ENCODE measurements around the gene TTBK2. TPM values are rescaled to one million over a fixed set of nuclear protein-coding genes. Genes with fewer than 3 reads are reported as not detected.

TTBK2 gene
- total RNA-seq, 2 donors from 2014 or later = 6.5 to 22.1 TPM

DNA sequence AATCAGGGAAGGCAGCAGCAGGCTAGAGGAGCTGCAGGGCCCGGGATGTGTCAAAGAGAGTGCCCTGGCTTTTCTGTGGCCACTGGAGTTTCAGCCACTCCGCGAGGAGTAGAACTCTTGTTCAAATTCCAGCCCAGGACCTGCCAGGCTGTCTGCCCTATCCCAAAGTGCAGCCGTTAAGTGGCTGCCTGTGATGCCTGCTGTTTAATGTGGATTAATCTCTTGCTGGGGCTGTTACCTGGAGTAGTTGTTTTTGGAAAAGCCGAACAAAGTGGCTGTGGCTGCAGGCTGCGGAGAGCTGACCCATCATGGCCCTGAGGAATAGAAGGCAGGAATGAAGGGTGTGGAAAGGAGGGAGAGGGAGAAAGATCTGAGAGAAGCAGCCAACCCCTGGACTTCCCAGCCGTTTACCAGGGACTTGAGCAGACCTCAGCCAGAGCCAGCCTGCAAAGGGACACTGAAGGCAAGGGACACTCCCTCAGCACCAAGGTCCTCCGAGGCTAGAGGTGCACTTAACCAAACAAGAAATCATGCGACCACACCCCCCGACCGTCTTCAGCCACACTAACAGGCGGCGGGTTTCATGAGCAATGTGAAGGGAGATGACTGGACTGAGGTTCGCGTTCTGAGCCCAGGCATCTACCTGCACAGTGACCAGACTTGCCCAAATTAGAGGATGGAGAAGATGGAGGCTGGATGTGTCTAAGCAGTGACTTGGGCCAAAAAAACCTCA lies 188.3 kb downstream of the TTBK2 start:
- Histone ChIP-seq H3K4me3 (no peak overlapping the region), H3K4me1 (peaks cover 22% of the 10 kb centered on the region), H3K27me3 (no peaks in the 10 kb centered on the region), H3K27ac (no peak overlapping the region), H3K36me3 (replicated peaks in 1 of 2; ENCODE audit: insufficient read depth in 1 of 2, low read depth in 2 of 2) (peaks cover 13 to 37% of the 10 kb centered on the region in 2 donors), H3K9me3 (no peaks in the 10 kb centered on the region)
- TF ChIP-seq, protein P1, sequence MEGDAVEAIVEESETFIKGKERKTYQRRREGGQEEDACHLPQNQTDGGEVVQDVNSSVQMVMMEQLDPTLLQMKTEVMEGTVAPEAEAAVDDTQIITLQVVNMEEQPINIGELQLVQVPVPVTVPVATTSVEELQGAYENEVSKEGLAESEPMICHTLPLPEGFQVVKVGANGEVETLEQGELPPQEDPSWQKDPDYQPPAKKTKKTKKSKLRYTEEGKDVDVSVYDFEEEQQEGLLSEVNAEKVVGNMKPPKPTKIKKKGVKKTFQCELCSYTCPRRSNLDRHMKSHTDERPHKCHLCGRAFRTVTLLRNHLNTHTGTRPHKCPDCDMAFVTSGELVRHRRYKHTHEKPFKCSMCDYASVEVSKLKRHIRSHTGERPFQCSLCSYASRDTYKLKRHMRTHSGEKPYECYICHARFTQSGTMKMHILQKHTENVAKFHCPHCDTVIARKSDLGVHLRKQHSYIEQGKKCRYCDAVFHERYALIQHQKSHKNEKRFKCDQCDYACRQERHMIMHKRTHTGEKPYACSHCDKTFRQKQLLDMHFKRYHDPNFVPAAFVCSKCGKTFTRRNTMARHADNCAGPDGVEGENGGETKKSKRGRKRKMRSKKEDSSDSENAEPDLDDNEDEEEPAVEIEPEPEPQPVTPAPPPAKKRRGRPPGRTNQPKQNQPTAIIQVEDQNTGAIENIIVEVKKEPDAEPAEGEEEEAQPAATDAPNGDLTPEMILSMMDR (IDR thresholded peaks at IDR 0.05) = no peak
- TF ChIP-seq POLR2A (IDR thresholded peaks at IDR 0.05) = no peak
- no peak for ATAC-seq
- DNase-seq = no peak
- intact Hi-C loops (cut with DNase I) = no loop called here
- WGBS, 2 donors = 86 to 92% methylated on average over 12 to 15 of the region's 15 CpGs

- no peak for ATAC-seq
- WGBS, 2 donors = 88 to 91% methylated on average over 6 of the region's 6 CpGs
- intact Hi-C loops (cut with DNase I) = no loop called here
- H3K4me3 ChIP-seq = no peak overlapping the region
- H3K4me1 ChIP-seq = peaks cover 21% of the 10 kb centered on the region
- no peaks in the 10 kb centered on the region for H3K27me3 ChIP-seq
- H3K9me3 ChIP-seq = no peaks in the 10 kb centered on the region
- no peak for DNase-seq
- H3K27ac ChIP-seq = no peak overlapping the region
- TF ChIP-seq POLR2A (IDR thresholded peaks at IDR 0.05) = no peak
- TF ChIP-seq, protein P1 (IDR thresholded peaks at IDR 0.05) = no peak
- peaks cover 13 to 37% of the 10 kb centered on the region in 2 donors for H3K36me3 ChIP-seq (replicated peaks in 1 of 2; ENCODE audit: insufficient read depth in 1 of 2, low read depth in 2 of 2)
Observed at GRCh38 chr15:42731461-42731860, 189.1 kb downstream of the TTBK2 start.

DNA sequence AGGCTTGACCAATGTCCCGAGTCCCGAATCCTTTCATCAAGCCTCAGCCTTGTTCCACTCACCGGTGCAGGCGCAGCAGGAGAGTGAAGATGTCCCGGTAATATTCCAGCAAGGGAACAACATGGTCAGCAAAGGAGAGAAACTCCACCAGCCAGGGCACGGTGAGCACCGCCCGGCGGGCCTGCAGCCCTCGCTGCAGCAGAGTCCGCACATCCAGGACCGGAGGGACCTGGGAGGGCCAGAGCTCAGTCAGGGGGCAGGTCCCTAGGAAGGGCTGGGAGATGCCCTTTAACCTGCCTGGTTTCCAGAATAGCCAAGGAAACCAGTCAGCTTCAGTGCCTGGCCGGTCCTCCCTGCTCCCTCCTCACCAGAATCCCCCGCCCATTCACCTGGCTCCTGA lies 190.0 kb downstream of the TTBK2 start:
- no peaks in the 10 kb centered on the region for H3K27me3 ChIP-seq
- no peak overlapping the region for H3K27ac ChIP-seq
- H3K4me3 ChIP-seq = no peak overlapping the region
- ATAC-seq (no peak), DNase-seq (no peak)
- no peaks in the 10 kb centered on the region for H3K9me3 ChIP-seq
- H3K4me1 ChIP-seq = peaks cover 14% of the 10 kb centered on the region
- H3K36me3 ChIP-seq (replicated peaks in 1 of 2; ENCODE audit: insufficient read depth in 1 of 2, low read depth in 2 of 2) = peaks cover 13 to 41% of the 10 kb centered on the region in 2 donors
- TF ChIP-seq, protein P1 (IDR thresholded peaks at IDR 0.05) = no peak
- no peak for TF ChIP-seq POLR2A (IDR thresholded peaks at IDR 0.05)
- WGBS, 2 donors = 94 to 97% methylated on average over 10 to 14 of the region's 14 CpGs
- intact Hi-C loops (cut with DNase I) = no loop called here

GRCh38 chr15:42730135-42730534 lies 190.4 kb downstream of the TTBK2 start:
- H3K27me3 ChIP-seq = no peaks in the 10 kb centered on the region
- intact Hi-C loops (cut with DNase I) = no loop called here
- no peak for ATAC-seq
- H3K9me3 ChIP-seq = no peaks in the 10 kb centered on the region
- peaks cover 10% of the 10 kb centered on the region for H3K4me1 ChIP-seq
- WGBS, 2 donors = 74 to 92% methylated on average over 7 to 8 of the region's 8 CpGs
- peaks cover 13 to 43% of the 10 kb centered on the region in 2 donors for H3K36me3 ChIP-seq (replicated peaks in 1 of 2; ENCODE audit: insufficient read depth in 1 of 2, low read depth in 2 of 2)
- no peak for TF ChIP-seq POLR2A (IDR thresholded peaks at IDR 0.05)
- TF ChIP-seq, protein P1 (IDR thresholded peaks at IDR 0.05) = no peak
- no peak for DNase-seq
- no peak overlapping the region for H3K4me3 ChIP-seq
- H3K27ac ChIP-seq = no peak overlapping the region

DNA sequence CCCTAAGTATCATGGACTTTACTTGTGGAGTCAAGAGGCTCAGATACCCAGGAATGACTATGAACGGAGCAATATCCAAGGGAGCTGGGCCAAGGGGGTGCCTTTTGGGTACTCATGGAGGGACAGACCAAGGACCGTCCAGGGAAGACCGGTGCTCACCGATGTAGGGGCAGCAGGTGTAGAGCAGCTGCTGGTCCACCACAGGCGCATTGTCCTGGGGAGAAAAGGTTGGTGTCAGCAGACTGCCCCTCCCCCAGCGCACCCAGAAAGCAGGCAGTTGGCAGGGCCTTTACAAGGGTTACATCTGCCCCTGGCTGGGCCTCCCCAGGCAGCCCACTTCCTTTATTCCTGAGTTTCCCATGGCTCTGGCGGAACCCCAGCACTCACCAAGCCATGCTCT lies 191.2 kb downstream of the TTBK2 start:
- TF ChIP-seq POLR2A (IDR thresholded peaks at IDR 0.05) = no peak
- TF ChIP-seq, protein P1 (IDR thresholded peaks at IDR 0.05) = no peak
- intact Hi-C loops (cut with DNase I) = no loop called here
- 83 to 90% methylated on average over 5 to 7 of the region's 7 CpGs for WGBS, 2 donors
- H3K4me1 ChIP-seq = peaks cover 3% of the 10 kb centered on the region
- ATAC-seq (no peak), DNase-seq (no peak)
- no peak overlapping the region for H3K4me3 ChIP-seq
- no peaks in the 10 kb centered on the region for H3K27me3 ChIP-seq
- no peak overlapping the region for H3K27ac ChIP-seq
- H3K36me3 ChIP-seq (replicated peaks in 1 of 2; ENCODE audit: insufficient read depth in 1 of 2, low read depth in 2 of 2) = peaks cover 13 to 46% of the 10 kb centered on the region in 2 donors
- H3K9me3 ChIP-seq = no peaks in the 10 kb centered on the region

Data from body of pancreas (tissue), 4 donors.